Pancreas (tissue), 10 donors: Measurements from ENCODE around the gene SLC27A3. TPM values are rescaled to one million over a fixed set of nuclear protein-coding genes. Genes with fewer than 3 reads are reported as not detected.

Source experiments
- ATAC-seq, 4 donors: fragments of 200-7000 bp; cut with Tn5 transposase; one replicate each; pipeline versions ENCODE4 v1.8.0 to v1.9.1; 2020; ENCODE audit warnings: mild to moderate bottlenecking in 4 of 4, moderate library complexity in 4 of 4
- DNase-seq, 6 donors: peaks; one replicate each; pipeline ENCODE4 v3.0.0-alpha.2; 2020
- FAIRE-seq: peaks from 2 replicates; lab custom pipeline; 2012; peaks lifted over from hg19 to GRCh38; lab: Jason Lieb, UNC
- H3K27ac ChIP-seq, 4 donors: fragments of 200-600 bp; sonication (generic); 1 replicate in 3 of 4; 2 replicates in 1 of 4; pipeline versions ENCODE4 v1.5.0 to v1.8.0; 2020
- H3K27me3 ChIP-seq, 4 donors: fragments of 200-600 bp; one replicate each; pipeline ENCODE4 v1.8.0; 2021
- H3K36me3 ChIP-seq, 3 donors: fragments of 200-600 bp; sonication (generic) in 1 of 3; one replicate each; pipeline versions ENCODE4 v1.5.0 to v1.8.0; 2020 to 2021
- H3K4me1 ChIP-seq, 3 donors: fragments of 200-600 bp; one replicate each; pipeline ENCODE4 v1.8.0; 2021
- H3K4me3 ChIP-seq, 4 donors: fragments of 200-600 bp; sonication (generic) in 2 of 4; one replicate each; pipeline versions ENCODE4 v1.5.0 to v1.8.0; 2020 to 2021
- H3K9me3 ChIP-seq, 4 donors: fragments of 200-600 bp; one replicate each; pipeline ENCODE4 v1.8.0; 2021
- WGBS, 2 donors: extraction: QIAGEN DNeasy Blood & Tissue Kit; methylation state at CpG; one replicate each; pipeline ENCODE4 v1.1.7; 2013; 5-methylcytosine and 5-hydroxymethylcytosine counted together
- intact Hi-C, 3 donors: fragments of 100-400 bp; cut with DNase I; formaldehyde crosslinking; loops; one replicate each; pipeline versions ENCODE4 v1.11.1 to v1.14.2; 2022
- polyA plus RNA-seq, 2 donors: library from polyadenylated mRNA; stranded (reverse); fragments of 200-250 nt; gene quantifications; one replicate each; pipeline ENCODE4 v1.2.3, GENCODE V29; 2013
- total RNA-seq, 6 donors: library from RNA; stranded (reverse); fragmentation: NEBNext Ultra II Directional in 4 of 6; extraction: Animal tissue kit (Norgen Biotek cat#: 25700) in 4 of 6; gene quantifications; one replicate each; pipeline versions ENCODE4 v1.2.1 to v1.2.4, GENCODE V29; 2021 to 2023
- TF ChIP-seq, protein P1 (sequence below), 4 donors: fragments of 200-600 bp; sonication (generic) in 3 of 4; IDR thresholded peaks; one replicate each; pipeline versions ENCODE4 v1.5.0 to v1.8.0; 2021; ENCODE audit warnings: antibody characterized with exemption in 4 of 4
- donor health status: healthy with polysubstance abuse.
- donor health status: DM: no; HTN: no; CAD: no; lungs with moderate emphysema.
- donor health status: DM: no; HTN: no; CAD: no.
- donor health status: control.
- donor health status: control.
- donor health status: Bipolar disorder and iron deficiency.
- donor health status: DM: yes; HTN: yes; CAD: no.
- donor health status: DM: no; HTN: no; CAD: no.
- donor health status: DM: no; HTN: no; CAD: no.
- donor health status: DM: yes; HTN: yes; CAD: no.

Gene SLC27A3
- total and polyA plus RNA-seq, 8 donors = 9.0 to 64.0 (median 13.1) TPM

DNA sequence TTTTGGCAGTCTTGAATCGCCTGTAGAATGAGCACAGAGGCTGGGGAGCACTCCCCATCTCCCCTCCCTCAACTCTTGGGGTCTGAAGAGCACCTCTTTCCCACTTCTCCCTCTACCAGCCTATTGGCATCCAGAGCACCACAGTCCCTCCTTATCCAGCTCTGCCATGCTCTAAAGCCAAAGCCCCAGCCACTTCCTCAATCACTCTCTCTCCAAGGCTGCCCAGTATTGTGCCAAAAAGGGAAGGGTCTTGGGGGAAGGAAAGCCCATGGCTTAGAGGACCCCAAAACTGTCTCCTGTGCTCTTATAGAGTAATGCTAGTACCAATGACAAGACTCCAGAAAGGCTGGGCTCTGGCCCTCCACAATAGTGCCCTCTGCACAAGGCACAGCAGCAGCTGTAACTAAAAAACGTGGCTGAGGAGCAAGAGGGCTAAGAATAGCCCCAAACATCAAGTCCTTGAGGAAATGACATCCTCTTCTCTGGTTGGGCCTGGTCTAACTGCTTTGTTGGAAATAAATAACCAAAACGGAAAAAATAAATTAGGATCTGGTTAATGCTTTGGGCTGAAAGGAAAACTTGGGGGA is 28.4 kb downstream of the SLC27A3 start:
- Histone ChIP-seq H3K36me3 (peaks cover 0 to 6% (median 0%) of the 10 kb centered on the region in 3 donors), H3K4me1 (no peaks in the 10 kb centered on the region), H3K9me3 (no peaks in the 10 kb centered on the region), H3K4me3 (no peak overlapping the region), H3K27ac (no peak overlapping the region), H3K27me3 (no peaks in the 10 kb centered on the region)
- TF ChIP-seq, protein P1, sequence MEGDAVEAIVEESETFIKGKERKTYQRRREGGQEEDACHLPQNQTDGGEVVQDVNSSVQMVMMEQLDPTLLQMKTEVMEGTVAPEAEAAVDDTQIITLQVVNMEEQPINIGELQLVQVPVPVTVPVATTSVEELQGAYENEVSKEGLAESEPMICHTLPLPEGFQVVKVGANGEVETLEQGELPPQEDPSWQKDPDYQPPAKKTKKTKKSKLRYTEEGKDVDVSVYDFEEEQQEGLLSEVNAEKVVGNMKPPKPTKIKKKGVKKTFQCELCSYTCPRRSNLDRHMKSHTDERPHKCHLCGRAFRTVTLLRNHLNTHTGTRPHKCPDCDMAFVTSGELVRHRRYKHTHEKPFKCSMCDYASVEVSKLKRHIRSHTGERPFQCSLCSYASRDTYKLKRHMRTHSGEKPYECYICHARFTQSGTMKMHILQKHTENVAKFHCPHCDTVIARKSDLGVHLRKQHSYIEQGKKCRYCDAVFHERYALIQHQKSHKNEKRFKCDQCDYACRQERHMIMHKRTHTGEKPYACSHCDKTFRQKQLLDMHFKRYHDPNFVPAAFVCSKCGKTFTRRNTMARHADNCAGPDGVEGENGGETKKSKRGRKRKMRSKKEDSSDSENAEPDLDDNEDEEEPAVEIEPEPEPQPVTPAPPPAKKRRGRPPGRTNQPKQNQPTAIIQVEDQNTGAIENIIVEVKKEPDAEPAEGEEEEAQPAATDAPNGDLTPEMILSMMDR (IDR thresholded peaks at IDR 0.05) = no peak
- intact Hi-C loops = loop anchor here in 1 of 3 donors (5.0 kb wide), 1 partner anchor 179 kb away; no protein-coding TSS in a partner anchor
- FAIRE-seq (no peak), ATAC-seq (no peak), DNase-seq (no peak)
- 79% methylated on average over 3 of the region's 3 CpGs for WGBS, 2 donors

DNA sequence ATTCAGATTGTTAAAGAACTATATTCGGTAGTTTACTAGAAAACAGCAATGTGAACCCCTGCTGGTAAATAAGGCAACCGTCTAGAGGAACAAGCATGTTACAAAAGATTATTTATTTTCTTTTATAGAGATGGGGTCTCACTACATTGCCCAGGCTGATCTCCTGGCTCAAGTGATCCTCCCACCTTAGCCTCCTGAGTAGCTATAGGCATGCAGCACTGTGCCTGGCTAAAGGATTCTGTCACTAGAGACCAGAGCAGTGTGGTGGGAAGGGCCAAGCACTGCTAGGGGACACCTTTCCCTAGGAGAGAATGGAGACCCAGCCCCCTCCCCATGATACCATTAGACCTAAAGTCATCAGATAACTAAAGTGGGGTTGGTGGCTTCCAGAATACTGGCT is 28.9 kb downstream of the SLC27A3 start:
- DNase-seq (no peak), ATAC-seq (no peak), FAIRE-seq (no peak)
- Histone ChIP-seq H3K27ac (no peak overlapping the region), H3K4me1 (no peaks in the 10 kb centered on the region), H3K4me3 (no peak overlapping the region), H3K27me3 (no peaks in the 10 kb centered on the region), H3K36me3 (peaks cover 0 to 6% (median 0%) of the 10 kb centered on the region in 3 donors), H3K9me3 (no peaks in the 10 kb centered on the region)
- 63 to 92% methylated on average over 2 of the region's 2 CpGs for WGBS, 2 donors
- intact Hi-C loops = loop anchor here in 1 of 3 donors (5.0 kb wide), 1 partner anchor 178 kb away; no protein-coding TSS in a partner anchor
- TF ChIP-seq, protein P1 (IDR thresholded peaks at IDR 0.05) = no peak

DNA sequence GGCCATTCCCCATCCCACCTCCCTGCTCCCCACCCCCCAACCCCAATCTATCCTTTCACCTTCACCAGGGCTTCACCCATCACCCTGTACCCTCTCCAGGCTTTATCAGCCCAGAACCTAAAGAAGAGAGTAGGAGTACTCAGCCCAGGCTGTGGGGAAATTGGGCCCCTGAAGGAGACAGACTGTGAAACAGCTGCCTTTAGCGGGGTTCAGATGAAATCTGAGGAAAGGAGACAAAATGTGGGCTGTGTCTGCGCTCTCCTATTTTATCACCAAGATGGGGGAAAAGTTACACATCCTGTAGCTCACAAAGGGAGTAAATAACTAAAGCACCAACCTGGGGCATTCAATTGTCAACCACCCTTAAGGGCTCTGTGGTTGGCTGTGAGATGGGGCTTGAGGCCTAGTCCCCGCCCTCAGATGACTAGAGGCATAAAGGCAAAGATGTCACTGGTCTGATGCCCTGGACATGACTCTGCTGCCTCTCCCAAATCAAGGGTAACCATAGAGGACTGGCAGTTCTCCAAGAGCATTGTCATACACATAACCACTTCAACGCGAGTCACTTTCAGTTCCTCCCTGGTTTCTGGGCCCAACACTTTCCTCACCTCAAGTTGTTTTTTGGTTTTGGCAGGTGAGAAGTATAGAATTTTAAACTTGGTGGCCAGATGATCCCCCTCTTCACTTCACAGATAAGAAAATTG is 30.0 kb downstream of the SLC27A3 start:
- FAIRE-seq = no peak
- Histone ChIP-seq H3K4me3 (no peak overlapping the region), H3K27ac (no peak overlapping the region), H3K36me3 (peaks cover 0 to 12% (median 0%) of the 10 kb centered on the region in 3 donors), H3K4me1 (no peaks in the 10 kb centered on the region), H3K9me3 (no peaks in the 10 kb centered on the region), H3K27me3 (no peaks in the 10 kb centered on the region)
- intact Hi-C loops = no loop called here
- 83 to 85% methylated on average over 5 of the region's 5 CpGs for WGBS, 2 donors
- TF ChIP-seq, protein P1 (IDR thresholded peaks at IDR 0.05) = no peak
- ATAC-seq = peak in 3 of 4 donors; percentile 49 to 74 (median 66)
- DNase-seq = no peak

DNA sequence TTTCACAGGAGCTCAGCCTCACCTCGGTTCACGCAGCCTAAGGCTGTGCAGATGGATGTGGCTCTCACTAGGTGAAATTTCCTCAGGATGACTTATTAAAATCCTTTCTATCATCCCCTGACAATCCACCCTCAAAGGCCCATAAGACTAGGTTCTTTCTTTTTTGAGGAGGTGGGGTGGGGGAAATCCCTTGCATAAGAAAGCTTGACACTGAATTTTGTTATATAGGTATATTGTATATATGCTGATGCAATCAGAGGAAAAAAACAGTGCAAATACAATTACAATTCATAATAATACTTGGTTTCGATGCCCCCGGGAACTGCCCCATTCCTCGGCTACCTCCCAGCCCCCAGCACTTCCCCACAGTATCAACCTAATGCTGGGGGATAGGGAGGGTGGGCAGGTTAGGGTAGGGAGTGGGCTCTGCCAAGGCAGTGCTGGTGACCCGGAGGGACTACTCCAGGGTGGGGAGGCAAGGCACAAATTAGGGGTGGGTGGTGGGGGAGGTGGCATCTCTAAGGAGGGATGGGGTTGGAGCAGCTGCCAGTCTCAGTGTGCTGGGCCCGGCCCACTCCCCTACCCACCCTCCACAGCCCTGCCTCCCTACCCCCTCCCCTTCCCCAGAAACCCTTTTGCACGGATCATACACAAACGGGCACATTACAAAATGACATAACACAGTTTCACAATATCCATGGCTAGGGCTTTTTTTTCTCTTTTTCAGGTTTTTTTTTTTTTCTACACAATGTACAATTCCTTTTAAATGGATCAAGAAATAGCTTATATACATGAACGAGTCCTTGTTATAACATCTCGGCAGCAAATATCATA is 30.9 kb downstream of the SLC27A3 start:
- no peaks in the 10 kb centered on the region for H3K9me3 ChIP-seq
- H3K27ac ChIP-seq = no peak overlapping the region
- 83 to 84% methylated on average over 11 of the region's 11 CpGs for WGBS, 2 donors
- no peaks in the 10 kb centered on the region for H3K27me3 ChIP-seq
- no peak for FAIRE-seq
- no peak for DNase-seq
- no peak overlapping the region for H3K4me3 ChIP-seq
- ATAC-seq = peak in 1 of 4 donors; percentile 17
- H3K4me1 ChIP-seq = no peaks in the 10 kb centered on the region
- TF ChIP-seq, protein P1 (IDR thresholded peaks at IDR 0.05) = no peak
- H3K36me3 ChIP-seq = peaks cover 0 to 21% (median 1%) of the 10 kb centered on the region in 3 donors
- intact Hi-C loops = no loop called here
